Neural progenitor cell (in vitro differentiated cells): Measurements from ENCODE around the gene MED13L. TPM values are rescaled to one million over a fixed set of nuclear protein-coding genes. Genes with fewer than 3 reads are reported as not detected.

ENCODE experiments used
- DNase-seq: peaks from one replicate; pipeline ENCODE4 v3.0.0-alpha.2; 2016; ENCODE audit warnings: low spot score
- H2AFZ ChIP-seq: fragments of 200-600 bp; sonication (generic); replicated peaks from 2 replicates; pipeline ENCODE4 v1.6.1; 2016; ENCODE audit warnings: antibody characterized with exemption
- H3F3A ChIP-seq: fragments of 200-600 bp; sonication (generic); 2 replicates; pipeline ENCODE4 v1.6.1; 2016; ENCODE audit warnings: antibody characterized with exemption, low read depth
- H3K27ac ChIP-seq: fragments of 200-600 bp; sonication (generic); 2 replicates; pipeline ENCODE4 v1.5.1; 2016; ENCODE audit warnings: mild to moderate bottlenecking
- H3K27me3 ChIP-seq: fragments of 200-600 bp; sonication (generic); 2 replicates; pipeline ENCODE4 v1.6.1; 2016; ENCODE audit warnings: mild to moderate bottlenecking, moderate library complexity
- H3K36me3 ChIP-seq: fragments of 200-600 bp; sonication (generic); 2 replicates; pipeline ENCODE4 v1.5.1; 2016
- H3K4me1 ChIP-seq: fragments of 200-600 bp; sonication (generic); 2 replicates; pipeline ENCODE4 v1.6.1; 2016; ENCODE audit warnings: mixed run types
- H3K4me2 ChIP-seq: fragments of 200-600 bp; sonication (generic); 2 replicates; pipeline ENCODE4 v1.6.1; 2016
- H3K4me3 ChIP-seq: fragments of 200-600 bp; sonication (generic); 2 replicates; pipeline ENCODE4 v1.5.1; 2016
- H3K79me2 ChIP-seq: fragments of 200-600 bp; sonication (generic); 2 replicates; pipeline ENCODE4 v1.6.1; 2016; ENCODE audit warnings: low read depth
- H3K9ac ChIP-seq: fragments of 200-600 bp; sonication (generic); 2 replicates; pipeline ENCODE4 v1.6.1; 2016
- H3K9me3 ChIP-seq: fragments of 200-600 bp; sonication (generic); 2 replicates; pipeline ENCODE4 v1.5.1; 2016; ENCODE audit warnings: low read depth
- H4K20me1 ChIP-seq: fragments of 200-600 bp; sonication (generic); 2 replicates; pipeline ENCODE4 v1.6.1; 2016; ENCODE audit warnings: low read depth
- H3K27ac Mint-ChIP-seq: 3 replicates; pipeline ENCODE4 v1.8.0; 2021; ENCODE audit warnings: mixed read lengths
- H3K27me3 Mint-ChIP-seq: 2 replicates; pipeline ENCODE4 v1.8.0; 2022; ENCODE audit warnings: low read depth, mild to moderate bottlenecking, inconsistent platforms, moderate library complexity, mixed read lengths; ENCODE audit not compliant: insufficient read depth
- H3K36me3 Mint-ChIP-seq: 3 replicates; pipeline ENCODE4 v1.8.0; 2021; ENCODE audit warnings: mixed read lengths
- H3K4me1 Mint-ChIP-seq: 3 replicates; pipeline ENCODE4 v1.8.0; 2021; ENCODE audit warnings: mixed read lengths
- H3K4me3 Mint-ChIP-seq: 3 replicates; pipeline ENCODE4 v1.8.0; 2021; ENCODE audit warnings: mild to moderate bottlenecking, moderate library complexity, mixed read lengths
- H3K9me3 Mint-ChIP-seq: 3 replicates; pipeline ENCODE4 v1.8.0; 2020; ENCODE audit warnings: mixed read lengths
- EZH2 ChIP-seq: fragments of 200-600 bp; sonication (generic); IDR thresholded peaks from 2 replicates; pipeline ENCODE4 v1.6.1; 2017; ENCODE audit warnings: antibody characterized with exemption, mild to moderate bottlenecking, moderate library complexity
- EZH2phosphoT487 ChIP-seq: fragments of 200-600 bp; sonication (generic); IDR thresholded peaks from 2 replicates; pipeline ENCODE4 v1.6.1; 2017; ENCODE audit warnings: antibody characterized with exemption
- total RNA-seq: library from RNA; depleted of rRNA; stranded (reverse); fragments of >200 nt; gene quantifications from 2 replicates; pipeline ENCODE4 v1.2.3, GENCODE V29; 2015; ENCODE audit warnings: low replicate concordance
- TF ChIP-seq, protein P1 (sequence below): fragments of 200-600 bp; sonication (generic); IDR thresholded peaks from 2 replicates; pipeline ENCODE4 v1.5.1; 2017; ENCODE audit warnings: antibody characterized with exemption, mild to moderate bottlenecking

The MED13L gene
- total RNA-seq, 1 donor from 2014 or later: 149 TPM

- Histone ChIP-seq H4K20me1 (peaks cover 3% of the 10 kb centered on the region), H2AFZ (no peak overlapping the region), H3K27ac (no peak overlapping the region), H3K36me3 (no peaks in the 10 kb centered on the region), H3K9me3 (no peaks in the 10 kb centered on the region), H3K4me2 (no peak overlapping the region), H3K9ac (no peak overlapping the region), H3K4me3 (no peak overlapping the region), H3K79me2 (peaks cover 12% of the 10 kb centered on the region), H3K27me3 (no peaks in the 10 kb centered on the region), H3K4me1 (peaks cover 40% of the 10 kb centered on the region), H3F3A (peaks cover 47% of the 10 kb centered on the region)
- H3K4me1 Mint-ChIP-seq: peaks cover 25% of the 10 kb centered on the region
- no peak for DNase-seq
- no peak overlapping the region for H3K4me3 Mint-ChIP-seq
- H3K36me3 Mint-ChIP-seq: no peaks in the 10 kb centered on the region
- TF ChIP-seq EZH2phosphoT487 (no peak), EZH2 (no peak)
- TF ChIP-seq, protein P1, sequence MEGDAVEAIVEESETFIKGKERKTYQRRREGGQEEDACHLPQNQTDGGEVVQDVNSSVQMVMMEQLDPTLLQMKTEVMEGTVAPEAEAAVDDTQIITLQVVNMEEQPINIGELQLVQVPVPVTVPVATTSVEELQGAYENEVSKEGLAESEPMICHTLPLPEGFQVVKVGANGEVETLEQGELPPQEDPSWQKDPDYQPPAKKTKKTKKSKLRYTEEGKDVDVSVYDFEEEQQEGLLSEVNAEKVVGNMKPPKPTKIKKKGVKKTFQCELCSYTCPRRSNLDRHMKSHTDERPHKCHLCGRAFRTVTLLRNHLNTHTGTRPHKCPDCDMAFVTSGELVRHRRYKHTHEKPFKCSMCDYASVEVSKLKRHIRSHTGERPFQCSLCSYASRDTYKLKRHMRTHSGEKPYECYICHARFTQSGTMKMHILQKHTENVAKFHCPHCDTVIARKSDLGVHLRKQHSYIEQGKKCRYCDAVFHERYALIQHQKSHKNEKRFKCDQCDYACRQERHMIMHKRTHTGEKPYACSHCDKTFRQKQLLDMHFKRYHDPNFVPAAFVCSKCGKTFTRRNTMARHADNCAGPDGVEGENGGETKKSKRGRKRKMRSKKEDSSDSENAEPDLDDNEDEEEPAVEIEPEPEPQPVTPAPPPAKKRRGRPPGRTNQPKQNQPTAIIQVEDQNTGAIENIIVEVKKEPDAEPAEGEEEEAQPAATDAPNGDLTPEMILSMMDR: no peak
- no peak overlapping the region for H3K27ac Mint-ChIP-seq
- peaks cover 10% of the 10 kb centered on the region for H3K27me3 Mint-ChIP-seq
- H3K9me3 Mint-ChIP-seq: no peaks in the 10 kb centered on the region
These were observed 3.2 kb upstream of the MED13L start for GRCh38 chr12:116280595-116281290.

- DNase-seq: no peak
- H3K4me2 ChIP-seq: peak overlapping the region; percentile 80
- H3K36me3 ChIP-seq: no peaks in the 10 kb centered on the region
- H3F3A ChIP-seq: peaks cover 42% of the 10 kb centered on the region
- peaks cover 33% of the 10 kb centered on the region for H3K79me2 ChIP-seq
- H3K9me3 ChIP-seq: no peaks in the 10 kb centered on the region
- Mint-ChIP-seq H3K36me3 (no peaks in the 10 kb centered on the region), H3K9me3 (no peaks in the 10 kb centered on the region), H3K27ac (peak overlapping the region; percentile 95), H3K4me3 (peak overlapping the region; percentile 91), H3K4me1 (peaks cover 43% of the 10 kb centered on the region), H3K27me3 (peaks cover 10% of the 10 kb centered on the region)
- H3K27ac ChIP-seq: no peak overlapping the region
- peaks cover 24% of the 10 kb centered on the region for H4K20me1 ChIP-seq
- no peak overlapping the region for H3K9ac ChIP-seq
- no peak overlapping the region for H3K4me3 ChIP-seq
- no peaks in the 10 kb centered on the region for H3K27me3 ChIP-seq
- H2AFZ ChIP-seq: no peak overlapping the region
- TF ChIP-seq, protein P1: no peak
- TF ChIP-seq EZH2: no peak
- no peak for TF ChIP-seq EZH2phosphoT487
- H3K4me1 ChIP-seq: peaks cover 54% of the 10 kb centered on the region
These were observed 1.2 kb upstream of the MED13L start for GRCh38 chr12:116278667-116279066.

GRCh38 chr12:116278279-116278626 is 760 bp upstream of the MED13L start:
- no peak overlapping the region for H2AFZ ChIP-seq
- Mint-ChIP-seq H3K36me3 (no peaks in the 10 kb centered on the region), H3K27ac (peak overlapping the region; percentile 95), H3K4me1 (peaks cover 46% of the 10 kb centered on the region), H3K27me3 (peaks cover 10% of the 10 kb centered on the region), H3K9me3 (no peaks in the 10 kb centered on the region), H3K4me3 (peak overlapping the region; percentile 91)
- H3K36me3 ChIP-seq: no peaks in the 10 kb centered on the region
- H3F3A ChIP-seq: peaks cover 40% of the 10 kb centered on the region
- H3K9ac ChIP-seq: no peak overlapping the region
- H3K9me3 ChIP-seq: no peaks in the 10 kb centered on the region
- H3K27me3 ChIP-seq: no peaks in the 10 kb centered on the region
- H3K4me1 ChIP-seq: peaks cover 55% of the 10 kb centered on the region
- peak overlapping the region; percentile 80 for H3K4me2 ChIP-seq
- peaks cover 37% of the 10 kb centered on the region for H3K79me2 ChIP-seq
- peak overlapping the region; percentile 60 for H3K4me3 ChIP-seq
- no peak for DNase-seq
- H3K27ac ChIP-seq: no peak overlapping the region
- H4K20me1 ChIP-seq: peaks cover 28% of the 10 kb centered on the region
- TF ChIP-seq EZH2phosphoT487: no peak
